ENCODE data around the gene SKAP2. TPM values are rescaled to one million over a fixed set of nuclear protein-coding genes. Genes with fewer than 3 reads are reported as not detected.

Gene SKAP2
- total and polyA plus RNA-seq, 2 donors (not counting 1 experiment from before 2014, with no cell fraction given), result 17.5 to 25.9 TPM

DNA sequence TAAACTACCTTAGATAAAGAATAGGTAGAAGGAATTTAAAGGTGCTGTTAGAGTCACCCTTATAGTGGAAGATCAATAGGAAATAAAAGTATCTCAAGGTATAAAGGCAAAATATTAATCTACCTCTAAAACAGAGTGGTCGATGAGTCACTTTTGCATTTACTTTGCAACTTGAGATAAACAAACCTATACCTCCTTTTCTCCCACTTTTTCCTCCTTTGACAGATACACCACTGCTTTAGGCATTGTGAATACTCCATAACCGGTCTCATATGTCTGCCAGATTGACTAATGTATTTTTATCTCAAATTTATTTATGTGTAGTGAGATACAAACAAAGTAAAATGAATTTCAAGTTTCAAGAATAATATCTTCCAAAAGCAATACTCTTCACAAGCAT lies 193.5 kb downstream of the SKAP2 start:
- H3K79me2 ChIP-seq (ENCODE audit: control insufficient read depth, insufficient read depth, low read length), result no peaks in the 10 kb centered on the region
- H3K4me2 ChIP-seq (ENCODE audit: extremely low read depth, insufficient read depth, low read length), result no peak overlapping the region
- no peaks in the 10 kb centered on the region for H3K9me3 ChIP-seq (ENCODE audit: control insufficient read depth, insufficient read depth, low read depth, low read length)
- no peaks in the 10 kb centered on the region for H3K27me3 ChIP-seq (ENCODE audit: control insufficient read depth, insufficient read depth, low read length)
- TF ChIP-seq EZH2 (IDR thresholded peaks at IDR 0.05; ENCODE audit: low read length, missing control alignments), result no peak
- TF ChIP-seq, protein P1, sequence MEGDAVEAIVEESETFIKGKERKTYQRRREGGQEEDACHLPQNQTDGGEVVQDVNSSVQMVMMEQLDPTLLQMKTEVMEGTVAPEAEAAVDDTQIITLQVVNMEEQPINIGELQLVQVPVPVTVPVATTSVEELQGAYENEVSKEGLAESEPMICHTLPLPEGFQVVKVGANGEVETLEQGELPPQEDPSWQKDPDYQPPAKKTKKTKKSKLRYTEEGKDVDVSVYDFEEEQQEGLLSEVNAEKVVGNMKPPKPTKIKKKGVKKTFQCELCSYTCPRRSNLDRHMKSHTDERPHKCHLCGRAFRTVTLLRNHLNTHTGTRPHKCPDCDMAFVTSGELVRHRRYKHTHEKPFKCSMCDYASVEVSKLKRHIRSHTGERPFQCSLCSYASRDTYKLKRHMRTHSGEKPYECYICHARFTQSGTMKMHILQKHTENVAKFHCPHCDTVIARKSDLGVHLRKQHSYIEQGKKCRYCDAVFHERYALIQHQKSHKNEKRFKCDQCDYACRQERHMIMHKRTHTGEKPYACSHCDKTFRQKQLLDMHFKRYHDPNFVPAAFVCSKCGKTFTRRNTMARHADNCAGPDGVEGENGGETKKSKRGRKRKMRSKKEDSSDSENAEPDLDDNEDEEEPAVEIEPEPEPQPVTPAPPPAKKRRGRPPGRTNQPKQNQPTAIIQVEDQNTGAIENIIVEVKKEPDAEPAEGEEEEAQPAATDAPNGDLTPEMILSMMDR (conservative IDR thresholded peaks at IDR 0.05 in 1 of 2, IDR thresholded peaks at IDR 0.05 in 1 of 2; ENCODE audit: low read depth in 1 of 2, low read length in 2 of 2), result no peak
- no peak overlapping the region for H3K27ac ChIP-seq (ENCODE audit: insufficient read depth, low read length)
- H3K9ac ChIP-seq (ENCODE audit: insufficient read depth, low read length), result no peak overlapping the region
- DNase-seq (ENCODE audit: low read depth in 2 of 2), result no peak
- H3K4me1 ChIP-seq (ENCODE audit: control insufficient read depth, extremely low read depth, insufficient read depth, low read length), result peaks cover 8% of the 10 kb centered on the region
- H3K4me3 ChIP-seq (replicated peaks in 1 of 4; ENCODE audit: control extremely low read depth in 1 of 4, insufficient read depth in 1 of 4, low read depth in 3 of 4, low read length in 4 of 4), result no peak overlapping the region
- no peaks in the 10 kb centered on the region for H4K20me1 ChIP-seq (ENCODE audit: control insufficient read depth, extremely low read depth, insufficient read depth, low read length)
- no peaks in the 10 kb centered on the region for H3K36me3 ChIP-seq (ENCODE audit: control insufficient read depth, insufficient read depth, low read length)
- H2AFZ ChIP-seq (ENCODE audit: low read length), result no peak overlapping the region

DNA sequence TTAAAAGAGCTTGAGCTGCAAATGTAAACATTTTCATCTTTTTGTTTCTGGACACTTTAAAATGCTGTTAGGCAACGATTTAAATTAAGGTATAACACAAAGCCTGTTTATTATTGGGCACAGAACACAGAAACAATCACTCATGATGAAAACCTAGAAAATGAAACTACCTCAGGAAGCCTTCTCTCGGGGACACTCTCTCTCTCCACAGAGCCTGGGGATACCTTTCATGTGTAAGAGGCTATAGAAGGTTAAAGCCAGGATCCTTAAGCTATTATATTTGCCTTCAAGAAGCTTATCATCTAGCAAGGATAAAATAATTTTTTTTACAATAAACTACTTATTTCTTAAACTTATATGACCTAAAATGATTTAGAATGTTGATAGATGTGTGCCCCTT lies 194.1 kb downstream of the SKAP2 start:
- Histone ChIP-seq H3K27ac (ENCODE audit: insufficient read depth, low read length) (no peak overlapping the region), H3K4me3 (replicated peaks in 1 of 4; ENCODE audit: control extremely low read depth in 1 of 4, insufficient read depth in 1 of 4, low read depth in 3 of 4, low read length in 4 of 4) (no peak overlapping the region), H4K20me1 (ENCODE audit: control insufficient read depth, extremely low read depth, insufficient read depth, low read length) (no peaks in the 10 kb centered on the region), H3K9ac (ENCODE audit: insufficient read depth, low read length) (no peak overlapping the region), H3K36me3 (ENCODE audit: control insufficient read depth, insufficient read depth, low read length) (no peaks in the 10 kb centered on the region), H3K4me2 (ENCODE audit: extremely low read depth, insufficient read depth, low read length) (no peak overlapping the region), H3K79me2 (ENCODE audit: control insufficient read depth, insufficient read depth, low read length) (no peaks in the 10 kb centered on the region), H3K27me3 (ENCODE audit: control insufficient read depth, insufficient read depth, low read length) (no peaks in the 10 kb centered on the region), H3K9me3 (ENCODE audit: control insufficient read depth, insufficient read depth, low read depth, low read length) (no peaks in the 10 kb centered on the region), H3K4me1 (ENCODE audit: control insufficient read depth, extremely low read depth, insufficient read depth, low read length) (peaks cover 5% of the 10 kb centered on the region), H2AFZ (ENCODE audit: low read length) (no peak overlapping the region)
- TF ChIP-seq, protein P1 (conservative IDR thresholded peaks at IDR 0.05 in 1 of 2, IDR thresholded peaks at IDR 0.05 in 1 of 2; ENCODE audit: low read depth in 1 of 2, low read length in 2 of 2), result no peak
- TF ChIP-seq EZH2 (IDR thresholded peaks at IDR 0.05; ENCODE audit: low read length, missing control alignments), result no peak
- no peak for DNase-seq (ENCODE audit: low read depth in 2 of 2)

DNA sequence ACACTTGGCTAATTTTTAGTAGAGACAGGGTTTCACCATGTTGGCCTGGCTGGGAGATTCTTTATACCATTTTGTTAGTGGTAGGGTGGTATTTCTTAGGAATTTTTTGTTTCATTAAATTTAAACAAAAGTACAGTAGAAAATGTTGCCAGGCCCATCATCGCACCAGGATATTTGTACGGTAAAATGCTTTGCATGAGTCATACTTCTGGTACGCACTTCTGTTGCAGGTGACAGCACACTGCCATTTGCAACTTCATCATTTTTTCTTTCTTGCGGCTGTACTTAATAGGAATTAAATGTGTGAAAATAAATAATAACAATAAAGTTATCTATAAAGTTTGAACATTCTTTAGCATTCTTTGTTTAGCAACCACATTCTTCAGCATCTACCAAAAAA lies 195.6 kb downstream of the SKAP2 start:
- no peak overlapping the region for H3K4me2 ChIP-seq (ENCODE audit: extremely low read depth, insufficient read depth, low read length)
- H3K79me2 ChIP-seq (ENCODE audit: control insufficient read depth, insufficient read depth, low read length), result no peaks in the 10 kb centered on the region
- no peak overlapping the region for H3K9ac ChIP-seq (ENCODE audit: insufficient read depth, low read length)
- no peak for DNase-seq (ENCODE audit: low read depth in 2 of 2)
- no peak for TF ChIP-seq EZH2 (IDR thresholded peaks at IDR 0.05; ENCODE audit: low read length, missing control alignments)
- TF ChIP-seq, protein P1 (conservative IDR thresholded peaks at IDR 0.05 in 1 of 2, IDR thresholded peaks at IDR 0.05 in 1 of 2; ENCODE audit: low read depth in 1 of 2, low read length in 2 of 2), result no peak
- H3K27me3 ChIP-seq (ENCODE audit: control insufficient read depth, insufficient read depth, low read length), result no peaks in the 10 kb centered on the region
- no peaks in the 10 kb centered on the region for H4K20me1 ChIP-seq (ENCODE audit: control insufficient read depth, extremely low read depth, insufficient read depth, low read length)
- no peaks in the 10 kb centered on the region for H3K36me3 ChIP-seq (ENCODE audit: control insufficient read depth, insufficient read depth, low read length)
- no peak overlapping the region for H3K4me3 ChIP-seq (replicated peaks in 1 of 4; ENCODE audit: control extremely low read depth in 1 of 4, insufficient read depth in 1 of 4, low read depth in 3 of 4, low read length in 4 of 4)
- H2AFZ ChIP-seq (ENCODE audit: low read length), result no peak overlapping the region
- H3K4me1 ChIP-seq (ENCODE audit: control insufficient read depth, extremely low read depth, insufficient read depth, low read length), result no peaks in the 10 kb centered on the region
- no peaks in the 10 kb centered on the region for H3K9me3 ChIP-seq (ENCODE audit: control insufficient read depth, insufficient read depth, low read depth, low read length)
- H3K27ac ChIP-seq (ENCODE audit: insufficient read depth, low read length), result no peak overlapping the region

All from fibroblast of lung (primary cell).